Measurements from ENCODE around the gene CAB39L.
"Not testable (repeated sequence)": the region's sequence is repeated elsewhere in the genome, so short reads cannot be mapped to it uniquely, and the experiment has no call there.

Gene CAB39L

GRCh38 chr13:49329831-49330545 lies 113.9 kb downstream of the CAB39L start:
- TF ChIP-seq CTCF (IDR thresholded peaks at IDR 0.05; ENCODE audit: low read depth, low read length, missing control alignments) = no peak
- no peak for DNase-seq (ENCODE audit: low read depth)
- H3K4me3 ChIP-seq (ENCODE audit: low read depth, low read length) = no peak overlapping the region
- in situ Hi-C loops (cut with HindIII; ENCODE audit: low sequenced_read_pairs) = no loop called here

GRCh38 chr13:49327145-49327544 lies 116.7 kb downstream of the CAB39L start:
- H3K4me3 ChIP-seq (ENCODE audit: low read depth, low read length); DNase-seq (ENCODE audit: low read depth); in situ Hi-C loops (cut with HindIII; ENCODE audit: low sequenced_read_pairs): not testable (repeated sequence)

GRCh38 chr13:49326222-49326917 lies 117.5 kb downstream of the CAB39L start:
- no peak for DNase-seq (ENCODE audit: low read depth)
- no peak overlapping the region for H3K4me3 ChIP-seq (ENCODE audit: low read depth, low read length)
- in situ Hi-C loops (cut with HindIII; ENCODE audit: low sequenced_read_pairs) = no loop called here
- no peak for TF ChIP-seq CTCF (IDR thresholded peaks at IDR 0.05; ENCODE audit: low read depth, low read length, missing control alignments)

GRCh38 chr13:49323344-49323743 lies 120.5 kb downstream of the CAB39L start:
- DNase-seq (ENCODE audit: low read depth) = no peak
- H3K4me3 ChIP-seq (ENCODE audit: low read depth, low read length) = no peak overlapping the region
- TF ChIP-seq CTCF (IDR thresholded peaks at IDR 0.05; ENCODE audit: low read depth, low read length, missing control alignments) = no peak
- in situ Hi-C loops (cut with HindIII; ENCODE audit: low sequenced_read_pairs) = no loop called here

GRCh38 chr13:49322702-49323101 lies 121.2 kb downstream of the CAB39L start:
- H3K4me3 ChIP-seq (ENCODE audit: low read depth, low read length) = no peak overlapping the region
- in situ Hi-C loops (cut with HindIII; ENCODE audit: low sequenced_read_pairs) = no loop called here
- TF ChIP-seq CTCF (IDR thresholded peaks at IDR 0.05; ENCODE audit: low read depth, low read length, missing control alignments) = no peak

GRCh38 chr13:49320975-49321374 lies 122.9 kb downstream of the CAB39L start:
- DNase-seq (ENCODE audit: low read depth) = no peak
- in situ Hi-C loops (cut with HindIII; ENCODE audit: low sequenced_read_pairs) = no loop called here
- no peak for TF ChIP-seq CTCF (IDR thresholded peaks at IDR 0.05; ENCODE audit: low read depth, low read length, missing control alignments)

More at GRCh38 chr13:49322702-49323101, 121.2 kb downstream of the CAB39L start:
- no peak for DNase-seq (ENCODE audit: low read depth)

GRCh38 chr13:49319951-49320350 lies 123.9 kb downstream of the CAB39L start:
- in situ Hi-C loops (cut with HindIII; ENCODE audit: low sequenced_read_pairs) = no loop called here
- no peak overlapping the region for H3K4me3 ChIP-seq (ENCODE audit: low read depth, low read length)
- no peak for DNase-seq (ENCODE audit: low read depth)
- TF ChIP-seq CTCF (IDR thresholded peaks at IDR 0.05; ENCODE audit: low read depth, low read length, missing control alignments) = no peak

More at GRCh38 chr13:49320975-49321374, 122.9 kb downstream of the CAB39L start:
- H3K4me3 ChIP-seq (ENCODE audit: low read depth, low read length) = no peak overlapping the region

Data from astrocyte of the cerebellum (primary cell).